ENCODE measurements around the gene DRD2.

The DRD2 gene

GRCh38 chr11:113372309-113372708 lies 102.9 kb downstream of the DRD2 start:
- no peak for DNase-seq (ENCODE audit: low spot score)

DNA sequence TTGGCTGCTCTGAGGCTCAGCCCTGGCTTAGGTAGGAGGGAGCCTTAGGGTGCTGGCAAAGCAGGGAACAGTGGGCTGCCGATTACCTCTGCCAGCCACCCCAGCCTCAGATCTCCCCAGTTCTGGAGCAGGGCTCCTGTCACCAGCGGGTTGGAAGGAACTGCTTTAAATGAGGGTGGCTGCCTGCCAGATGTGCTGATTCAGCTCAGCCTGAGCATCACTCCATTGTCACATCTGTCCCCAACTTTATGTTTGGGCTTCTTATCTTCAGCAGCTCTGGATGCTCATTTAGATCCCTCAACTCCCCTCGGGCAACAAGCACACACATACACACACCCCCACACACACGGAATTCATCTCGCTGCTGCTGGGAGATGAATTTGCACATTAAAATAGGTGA lies 104.6 kb downstream of the DRD2 start:
- DNase-seq (ENCODE audit: low spot score): no peak

DNA sequence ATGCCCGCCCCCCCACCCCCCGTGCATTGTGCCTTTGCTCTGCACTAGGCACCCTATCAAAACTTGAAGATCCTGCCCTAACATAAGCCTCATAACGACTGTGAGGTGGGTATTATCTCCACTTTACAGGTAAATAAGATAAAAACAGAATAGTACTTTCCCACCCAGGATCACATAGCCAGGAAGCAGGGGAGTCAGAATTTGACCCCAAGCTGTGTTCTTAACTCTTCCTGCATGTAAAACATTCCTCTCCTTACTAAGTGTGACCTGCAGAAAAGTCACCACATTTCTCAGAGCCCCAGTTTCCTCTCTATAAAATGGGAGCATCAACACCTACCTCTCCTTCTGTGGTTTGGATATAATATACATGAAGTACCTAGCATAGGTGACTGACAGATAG lies 105.8 kb downstream of the DRD2 start:
- no peak for DNase-seq (ENCODE audit: low spot score)

DNA sequence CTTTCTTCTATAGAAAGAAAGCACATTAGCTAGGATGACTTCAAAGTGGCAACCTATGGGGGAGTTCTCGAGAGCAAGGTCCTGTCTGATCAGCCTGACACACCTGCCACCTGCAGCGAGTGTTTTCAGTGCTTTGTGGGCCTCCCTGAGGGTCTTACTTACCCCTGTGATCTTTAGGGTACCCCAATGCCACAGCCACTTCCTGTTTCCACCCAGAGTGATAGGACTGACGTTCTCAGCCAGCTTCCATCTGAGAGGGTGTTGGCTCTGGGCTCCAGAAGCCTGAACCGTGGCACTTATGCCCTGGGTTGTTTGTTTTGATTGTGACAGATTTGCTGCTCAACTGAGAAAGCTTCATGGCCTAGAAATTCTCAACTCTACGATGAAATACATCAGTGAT lies 109.3 kb downstream of the DRD2 start:
- DNase-seq (ENCODE audit: low spot score): no peak

DNA sequence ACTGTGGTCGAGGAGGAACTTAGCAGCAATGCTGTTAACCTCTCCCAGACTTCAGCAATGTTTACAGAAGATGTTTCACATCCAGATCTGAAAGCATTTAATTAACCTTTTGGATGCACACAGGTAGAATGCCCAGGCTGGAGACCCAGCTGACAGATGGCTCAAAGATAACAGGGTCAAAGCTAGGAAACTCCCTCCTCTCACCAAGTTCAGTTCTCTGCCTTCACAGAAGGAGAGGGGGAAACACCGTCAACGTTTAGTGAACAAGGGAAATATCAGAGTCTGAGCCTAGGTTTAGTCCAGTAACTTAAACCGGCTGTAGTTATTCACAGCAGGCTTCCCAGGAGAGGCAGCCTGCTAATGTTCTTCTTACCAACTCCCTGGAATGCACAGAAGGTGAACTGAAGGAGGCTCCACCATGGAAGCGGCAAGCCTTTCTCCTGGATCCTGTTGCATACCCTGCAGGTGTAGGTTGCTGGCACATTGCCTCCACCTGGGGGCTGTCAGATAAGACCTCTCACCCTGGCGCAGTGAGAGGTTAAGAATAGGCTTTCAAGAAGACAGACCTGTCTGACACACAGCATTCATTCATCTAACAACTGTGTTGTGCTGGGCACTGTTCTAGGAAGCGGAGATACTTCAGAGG lies 111.1 kb downstream of the DRD2 start:
- no peak for DNase-seq (ENCODE audit: low spot score)

- no peak for DNase-seq (ENCODE audit: low spot score)
Observed at GRCh38 chr11:113363406-113363805, 111.8 kb downstream of the DRD2 start.

All from RKO (cell line).